GM12891 (cell line): ENCODE data around the gene ELMOD3.

ENCODE experiments used
- SPI1 ChIP-seq: IDR thresholded peaks from 2 replicates; pipeline ENCODE4 v1.6.1; 2011; ENCODE audit warnings: low read depth, low read length, control low read depth
- TAF1 ChIP-seq: IDR thresholded peaks from 2 replicates; pipeline ENCODE4 v1.6.1; 2011; ENCODE audit warnings: low read depth, low read length, control low read depth

DNA sequence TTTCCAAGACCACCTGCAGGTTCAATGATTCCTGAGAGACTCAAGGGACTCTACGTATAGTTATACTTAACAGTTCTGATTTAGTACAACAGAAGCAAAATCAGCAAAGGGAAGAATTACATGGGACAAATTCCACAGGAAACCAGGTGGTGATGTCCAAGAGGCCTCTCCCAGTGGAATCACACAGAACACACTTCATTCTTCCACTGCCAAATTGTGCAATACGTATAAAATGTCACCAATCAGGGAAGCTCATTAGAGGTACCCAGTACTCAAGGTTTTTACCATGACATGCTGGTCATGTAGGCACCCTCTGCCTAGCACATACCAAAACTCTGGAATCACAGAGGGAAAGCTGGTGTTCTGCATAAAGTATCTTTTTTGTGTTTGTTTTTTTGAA is 33.2 kb downstream of the ELMOD3 start:
- no peak for TF ChIP-seq TAF1
- TF ChIP-seq SPI1, result no peak
